GM19240 (cell line): ENCODE measurements around the gene GRID1.

Experiments used
- DNase-seq: peaks from one replicate; pipeline ENCODE4 v3.0.0; 2011; ENCODE audit warnings: low spot score; ENCODE audit not compliant: insufficient read length

GRID1 gene

GRCh38 chr10:86370006-86370585, 3.5 kb upstream of the GRID1 start:
- DNase-seq: no peak

DNA sequence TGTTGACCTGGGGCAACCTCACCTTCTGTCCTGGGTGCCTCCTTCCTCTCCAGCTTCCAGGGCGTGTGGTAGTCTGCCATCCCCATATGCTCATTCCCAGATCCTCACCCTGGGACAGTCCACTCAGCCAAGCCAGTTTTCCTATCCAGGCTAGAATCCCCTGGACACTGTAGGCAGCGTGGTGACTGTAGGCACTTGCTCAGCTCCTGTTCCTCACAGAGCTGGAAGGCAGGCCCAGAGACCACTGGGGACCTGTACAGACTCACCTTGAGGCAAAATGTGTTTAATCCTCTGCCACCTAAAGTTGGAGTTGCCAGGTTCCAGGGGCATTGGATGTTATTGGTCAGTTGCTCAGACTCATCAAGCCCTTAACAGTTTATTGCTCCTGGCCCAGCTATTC, 2.4 kb upstream of the GRID1 start:
- DNase-seq: no peak

DNA sequence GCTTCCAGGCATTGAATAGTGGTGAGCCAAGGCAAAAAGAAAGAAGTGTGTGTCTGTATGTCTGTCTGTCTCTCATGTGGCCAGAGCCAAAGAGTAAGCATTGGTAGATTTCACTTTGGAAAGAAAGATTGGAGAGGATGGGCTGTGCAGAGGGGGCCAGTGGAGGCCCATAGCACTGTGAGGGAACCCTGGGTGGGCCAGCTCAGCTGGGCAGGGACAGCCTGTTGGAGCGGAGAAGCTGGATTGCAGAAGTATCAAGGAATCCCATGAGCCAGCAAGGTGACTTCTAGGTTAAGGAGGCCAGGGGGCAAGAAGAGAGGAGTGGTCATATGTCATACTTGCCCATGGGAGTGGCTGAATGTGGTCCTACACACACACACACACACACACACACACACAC, 1.5 kb upstream of the GRID1 start:
- no peak for DNase-seq

DNA sequence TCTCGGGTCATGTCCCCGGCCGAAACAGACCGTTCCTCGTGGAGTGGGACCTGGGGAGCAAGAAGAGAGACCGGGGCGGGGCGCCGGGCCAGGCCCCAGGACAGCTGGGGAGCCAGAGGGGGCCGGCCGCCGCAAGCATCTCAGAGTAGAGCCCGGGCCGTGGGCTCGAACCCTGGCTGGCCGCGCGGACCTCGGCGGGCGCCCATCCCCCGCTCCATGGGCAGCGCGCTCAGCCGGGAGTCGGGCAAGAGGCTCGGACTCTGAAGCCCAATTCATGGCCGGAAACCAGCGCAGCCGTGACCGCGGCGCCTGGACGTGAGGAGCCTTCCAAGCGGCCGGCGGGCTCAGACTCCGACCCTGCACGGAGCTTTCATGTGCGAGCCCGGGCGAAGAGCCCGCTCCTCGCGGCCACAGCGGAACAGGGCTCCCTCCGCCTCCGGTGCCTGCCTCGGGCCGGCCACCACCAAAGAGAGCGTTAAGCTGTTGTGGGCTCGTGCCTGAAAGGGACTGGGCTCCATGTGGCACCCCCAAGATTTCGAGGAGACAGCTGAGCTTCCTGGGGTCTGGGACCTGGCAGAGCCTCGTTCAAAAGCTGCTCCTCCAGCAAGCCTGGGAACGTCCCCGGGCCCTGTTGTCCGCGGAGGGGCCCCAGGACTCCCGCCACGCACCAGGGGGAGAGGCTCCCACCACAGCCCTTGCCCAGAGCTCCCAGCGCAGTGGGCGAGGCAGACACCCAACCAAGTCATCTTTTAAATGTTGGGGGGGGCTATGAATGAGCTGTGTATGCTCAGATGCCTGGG, 757 bp upstream of the GRID1 start:
- no peak for DNase-seq

- DNase-seq: no peak
Measured at GRCh38 chr10:86366902-86367151, 232 bp upstream of the GRID1 start.

DNA sequence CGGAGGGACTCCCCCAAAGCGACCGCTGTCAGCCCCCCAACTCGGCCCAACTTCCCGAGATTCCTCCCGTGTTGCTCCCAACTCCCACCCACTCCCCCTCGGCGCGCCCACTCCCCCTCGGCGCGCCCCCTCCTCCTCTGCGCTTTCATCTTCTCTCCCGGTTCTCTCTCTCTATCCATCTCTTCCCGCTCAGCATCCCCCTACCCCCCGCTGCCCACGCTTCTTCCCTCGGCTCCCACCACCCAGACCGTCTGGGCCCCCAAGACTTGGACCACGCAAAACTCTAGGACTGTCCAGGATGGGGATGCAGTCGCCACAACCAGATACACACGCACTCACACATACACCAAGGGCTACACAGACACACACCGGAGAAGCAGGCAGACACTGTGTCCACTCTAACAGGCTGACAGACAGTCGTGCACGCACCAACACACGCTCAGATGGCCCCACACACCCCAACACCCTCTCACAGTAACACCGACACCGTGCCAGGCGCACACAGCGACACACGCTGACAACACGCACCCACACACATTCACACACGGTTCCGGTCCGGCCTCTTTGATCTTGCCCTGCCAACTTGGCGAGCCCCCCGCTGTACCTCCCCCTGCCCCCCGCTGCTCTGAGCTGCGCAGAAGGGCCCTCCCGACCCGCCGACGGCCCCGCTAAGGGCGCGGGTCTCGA, 1.1 kb downstream of the GRID1 start:
- DNase-seq: no peak

DNA sequence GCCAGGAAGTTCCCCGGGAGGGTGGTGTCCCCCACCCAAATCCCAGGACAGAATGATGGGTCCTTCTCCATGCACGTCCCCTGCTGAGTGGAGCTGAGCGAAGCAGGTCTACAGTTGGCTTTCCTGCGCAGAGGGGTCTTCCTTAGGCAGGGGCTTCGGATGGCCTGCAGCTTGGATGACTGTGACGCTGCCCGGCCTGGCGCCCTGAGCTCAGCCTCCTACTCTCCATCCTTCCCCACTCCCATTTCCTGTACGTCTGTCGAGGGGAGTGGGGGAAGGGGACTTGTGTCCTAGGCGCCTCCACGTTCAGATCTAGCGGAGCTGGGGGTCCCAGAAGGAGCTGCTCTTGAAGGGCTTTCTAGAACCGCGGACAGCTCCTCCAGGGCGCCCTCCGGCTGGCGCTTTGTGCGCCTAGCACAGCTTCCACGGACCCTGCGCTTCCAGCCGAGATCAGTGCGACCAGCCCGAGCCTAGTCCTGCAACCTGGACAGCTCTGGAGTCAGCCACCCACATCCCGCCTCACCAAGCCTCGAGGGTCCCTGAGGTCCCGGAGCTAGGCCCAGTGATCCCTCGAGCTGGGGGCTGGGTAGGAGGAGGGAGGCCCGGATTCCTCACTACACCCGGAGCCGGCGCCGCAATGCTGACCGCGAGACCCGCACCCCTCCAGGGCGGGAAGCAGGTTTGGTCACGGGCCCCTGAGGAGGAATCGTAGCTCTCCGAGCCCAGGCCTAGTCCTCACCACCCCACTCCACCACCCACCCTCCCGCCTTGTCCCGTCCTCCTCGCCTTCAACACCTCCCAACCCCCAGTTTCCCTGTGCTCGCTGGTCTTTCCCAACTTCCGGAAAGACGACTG, 1.9 kb downstream of the GRID1 start:
- no peak for DNase-seq

DNA sequence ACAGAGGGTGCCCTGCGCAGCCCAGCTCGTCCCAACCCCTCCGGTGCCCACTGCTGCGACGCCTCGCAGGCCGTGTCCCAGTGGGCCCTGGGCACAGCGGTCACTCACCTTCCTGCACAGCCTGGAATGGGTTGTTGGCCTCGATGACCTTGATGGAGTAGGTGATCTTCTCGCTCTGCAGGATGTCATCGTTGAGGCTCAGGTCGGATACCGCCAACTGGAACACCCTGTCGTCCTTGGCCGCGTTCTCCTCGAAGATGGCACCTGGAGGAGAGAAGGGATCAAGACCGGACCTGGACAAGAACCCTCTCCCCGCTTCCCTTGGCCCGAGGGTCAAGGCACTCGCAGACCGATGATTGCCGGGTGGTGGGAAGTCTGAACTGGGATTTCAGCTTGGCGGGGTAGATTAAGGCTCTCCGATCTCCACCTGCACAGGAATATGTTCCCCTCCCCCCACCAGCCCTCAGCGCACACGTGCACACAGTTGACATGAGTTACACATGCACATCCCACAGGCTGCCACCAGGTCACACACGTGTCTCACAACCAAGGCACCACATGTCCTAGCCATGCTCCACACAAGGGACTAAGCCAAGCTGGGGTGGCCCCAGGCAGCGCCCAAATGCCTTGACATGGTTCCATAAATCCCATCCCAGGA, 2.6 kb downstream of the GRID1 start:
- DNase-seq: no peak

DNA sequence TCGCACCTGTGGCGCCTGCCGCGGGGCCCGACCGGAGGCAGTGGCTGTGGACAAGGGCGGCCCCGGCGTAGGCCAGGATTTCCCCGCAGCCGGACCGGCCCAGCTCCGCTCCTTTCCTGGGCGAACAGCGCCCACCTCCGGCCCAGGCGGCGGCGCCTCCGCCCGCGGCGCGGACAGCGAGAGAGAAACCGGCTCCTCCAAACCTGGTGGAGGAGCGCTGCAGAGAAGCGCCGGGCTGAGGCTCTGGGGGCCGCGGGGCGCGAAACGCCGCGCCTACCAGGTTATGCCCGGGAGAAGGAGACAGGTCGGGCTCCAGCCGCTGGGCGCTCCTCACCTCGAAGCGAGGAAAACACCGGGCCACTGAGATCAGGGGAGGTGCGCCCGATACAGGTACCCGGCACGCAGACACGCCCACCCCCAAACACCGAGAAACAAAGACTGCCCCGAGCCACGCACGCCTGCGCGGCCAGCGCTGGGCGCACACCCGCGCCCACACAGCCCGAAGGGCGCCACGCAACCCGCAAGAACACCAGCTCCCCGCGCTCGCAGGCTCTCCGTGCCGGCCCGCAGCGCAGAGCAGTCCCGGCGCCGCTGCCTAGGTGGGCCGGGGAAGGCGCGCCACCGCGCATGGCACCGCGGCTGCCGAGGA, 3.3 kb downstream of the GRID1 start:
- DNase-seq: no peak

DNA sequence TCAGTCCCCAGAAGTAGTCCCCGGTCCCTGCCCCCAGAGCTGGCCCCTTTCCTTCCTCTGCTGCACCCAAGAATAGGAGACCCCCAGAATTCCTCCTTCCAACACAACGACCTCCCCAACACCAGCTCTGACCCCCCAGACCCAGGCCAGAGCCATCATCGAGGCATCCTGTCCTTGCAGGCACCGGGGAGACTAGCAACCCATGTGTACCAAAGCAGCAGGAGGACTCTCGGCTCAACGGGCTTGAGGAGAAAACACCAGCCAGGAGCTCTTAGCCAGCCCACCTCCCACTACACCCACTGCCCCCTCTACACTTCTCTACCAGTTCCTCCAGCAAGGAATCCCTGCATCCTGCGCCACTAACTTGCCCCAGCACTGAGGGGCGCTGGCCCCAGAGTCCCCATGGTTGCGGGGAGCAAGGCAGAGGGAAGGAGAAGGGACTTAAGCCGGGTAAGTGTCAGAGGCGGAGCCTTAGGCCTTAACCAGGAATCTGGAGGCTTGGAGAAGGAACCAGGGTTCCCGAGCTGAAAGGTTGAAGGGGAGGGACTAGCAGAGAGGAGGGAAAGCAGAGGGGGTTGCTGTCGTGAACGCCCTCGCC, 3.9 kb downstream of the GRID1 start:
- DNase-seq: no peak

DNA sequence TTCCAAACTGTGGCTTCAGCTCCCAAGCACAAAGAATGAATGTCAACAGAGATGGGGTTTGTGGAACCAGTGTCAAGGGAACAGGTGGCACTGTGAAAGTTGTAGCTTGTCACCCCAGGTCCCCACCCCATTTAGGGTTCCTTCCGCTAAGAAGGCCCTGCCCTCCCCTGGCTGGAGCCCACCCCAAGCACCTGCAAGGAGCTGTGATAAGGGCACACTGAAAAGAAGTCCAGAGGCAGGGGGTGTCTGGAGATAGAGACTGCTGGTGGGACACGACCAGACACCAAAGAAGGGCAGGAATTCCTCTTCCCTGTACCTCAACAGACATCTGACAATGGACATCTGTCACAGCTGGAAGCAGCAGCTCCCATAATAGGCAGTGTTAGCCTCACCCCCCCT, 4.5 kb downstream of the GRID1 start:
- no peak for DNase-seq

- no peak for DNase-seq
Measured at GRCh38 chr10:86361156-86362128, 5.2 kb downstream of the GRID1 start.

GRCh38 chr10:86360657-86361056, 5.9 kb downstream of the GRID1 start:
- DNase-seq: no peak

DNA sequence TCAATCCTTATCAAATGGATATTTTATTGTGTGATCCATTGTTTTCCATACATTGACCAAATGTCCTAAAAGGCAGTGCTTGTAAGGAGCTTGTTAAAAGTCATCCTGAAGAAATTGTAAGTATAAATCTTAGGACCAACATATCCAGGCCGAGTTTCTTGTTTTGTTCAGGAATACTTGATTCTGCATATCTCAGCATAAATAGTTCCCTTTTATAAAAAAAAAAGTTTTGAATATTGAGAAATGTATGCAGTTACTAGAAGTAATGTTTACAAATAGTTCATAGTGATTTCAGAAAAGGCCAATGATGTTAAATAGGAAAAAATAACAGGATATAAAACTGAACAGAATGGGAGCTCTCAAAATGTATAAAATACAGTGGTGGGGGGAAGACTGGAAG, 6.6 kb downstream of the GRID1 start:
- no peak for DNase-seq

GRCh38 chr10:86359111-86359510, 7.5 kb downstream of the GRID1 start:
- DNase-seq: no peak

- no peak for DNase-seq
Measured at GRCh38 chr10:86357676-86358075, 8.9 kb downstream of the GRID1 start.

GRCh38 chr10:86357041-86357440, 9.6 kb downstream of the GRID1 start:
- DNase-seq: no peak

GRCh38 chr10:86356296-86356695, 10.3 kb downstream of the GRID1 start:
- DNase-seq: no peak

DNA sequence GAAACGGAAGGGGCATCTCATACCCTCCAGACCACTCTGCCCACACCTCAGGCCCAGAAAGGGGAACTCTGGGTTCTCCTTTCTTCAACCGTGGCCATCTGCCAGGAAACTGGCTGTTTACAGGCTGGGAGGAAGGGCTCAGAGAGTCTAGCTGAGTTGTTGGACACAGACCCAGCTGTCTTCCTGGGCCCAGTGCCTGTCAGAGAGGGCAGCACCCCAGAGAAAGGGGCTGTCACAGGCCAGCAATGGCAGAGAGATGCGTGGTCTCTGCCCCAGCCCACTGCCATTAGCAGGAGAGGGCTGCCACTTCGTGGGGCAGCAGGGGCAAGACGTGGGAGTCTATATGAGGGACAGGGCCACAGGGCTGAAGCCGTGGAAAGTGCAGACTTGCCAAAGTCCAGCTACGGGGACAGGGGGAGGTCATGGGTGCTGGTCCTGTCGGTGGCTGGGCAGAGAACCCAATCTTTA, 11.0 kb downstream of the GRID1 start:
- no peak for DNase-seq
